ENCODE data around the gene NUDT10.
"Not testable (repeated sequence)": the region's sequence is repeated elsewhere in the genome, so short reads cannot be mapped to it uniquely, and the experiment has no call there.

The NUDT10 gene

GRCh38 chrX:51332188-51332942 is at the start of gene NUDT10:
NUDT10 (plus strand) TSS chrX:51332822; CDS start chrX:51332966, 144 bp downstream.
- peak in 1 of 2 donors; percentile 12 for DNase-seq

- no peak for DNase-seq
Measured at GRCh38 chrX:51292421-51292820, 40.2 kb upstream of the NUDT10 start.

GRCh38 chrX:51296138-51296537 is 36.5 kb upstream of the NUDT10 start:
- DNase-seq = no peak

GRCh38 chrX:51316271-51316670 is 16.4 kb upstream of the NUDT10 start:
- DNase-seq = no peak

GRCh38 chrX:51332943-51333785 is 542 bp downstream of the NUDT10 start:
- DNase-seq = not testable (repeated sequence)

- DNase-seq = no peak
Measured at GRCh38 chrX:51334276-51334675, 1.7 kb downstream of the NUDT10 start.

- DNase-seq = peak; percentile 23 to 48
Measured at GRCh38 chrX:51336584-51336983, 4.0 kb downstream of the NUDT10 start.

- DNase-seq = no peak
Measured at GRCh38 chrX:51361251-51361650, 28.6 kb downstream of the NUDT10 start.

- DNase-seq = no peak
Measured at GRCh38 chrX:51376672-51377071, 44.0 kb downstream of the NUDT10 start.

Measured in CD4-positive, alpha-beta T cell treated with Interferon alpha-2 for 1 hour (primary cell).